ENCODE data around the gene NOS3.

The NOS3 gene

GRCh38 chr7:150947761-150948651 lies 42.8 kb upstream of the NOS3 start:
- TF ChIP-seq CTCF (IDR thresholded peaks at IDR 0.05; ENCODE audit: low read depth, low read length), result no peak
- no peak overlapping the region for H3K4me3 ChIP-seq (ENCODE audit: low read depth, low read length)
- no peak for DNase-seq (ENCODE audit: low read depth, low spot score)
- in situ Hi-C loops (cut with HindIII; ENCODE audit: low sequenced_read_pairs), result no loop called here

DNA sequence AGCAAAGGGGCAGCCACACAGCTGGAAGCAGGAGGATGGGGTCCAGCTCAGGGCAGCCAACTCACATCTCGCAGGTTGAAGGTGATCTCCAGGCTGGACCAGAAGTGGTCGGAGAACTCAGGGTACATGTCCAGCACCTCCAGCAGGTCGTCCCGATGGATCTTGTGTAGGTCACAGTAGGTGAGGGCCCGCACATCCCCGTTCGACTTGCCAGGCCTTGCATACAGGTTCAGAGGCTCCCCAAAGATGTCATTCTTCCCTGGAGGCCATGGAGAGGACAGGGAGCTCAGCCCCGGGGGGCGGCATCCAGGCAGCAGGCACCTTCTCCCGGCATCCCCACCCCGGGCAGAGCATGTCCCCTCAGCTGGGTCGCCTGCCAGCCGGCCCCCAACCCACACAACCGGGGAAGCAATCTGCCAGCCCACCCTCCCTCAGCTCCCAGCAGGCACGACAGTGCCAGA lies 42.0 kb upstream of the NOS3 start:
- no peak for TF ChIP-seq CTCF (IDR thresholded peaks at IDR 0.05; ENCODE audit: low read depth, low read length)
- H3K4me3 ChIP-seq (ENCODE audit: low read depth, low read length), result no peak overlapping the region
- in situ Hi-C loops (cut with HindIII; ENCODE audit: low sequenced_read_pairs), result no loop called here
- DNase-seq (ENCODE audit: low read depth, low spot score), result no peak

GRCh38 chr7:150949564-150949963 lies 41.3 kb upstream of the NOS3 start:
- DNase-seq (ENCODE audit: low read depth, low spot score), result peak; percentile 40
- no peak overlapping the region for H3K4me3 ChIP-seq (ENCODE audit: low read depth, low read length)
- no peak for TF ChIP-seq CTCF (IDR thresholded peaks at IDR 0.05; ENCODE audit: low read depth, low read length)
- in situ Hi-C loops (cut with HindIII; ENCODE audit: low sequenced_read_pairs), result no loop called here

GRCh38 chr7:150949971-150950491 lies 40.8 kb upstream of the NOS3 start:
- no peak for TF ChIP-seq CTCF (IDR thresholded peaks at IDR 0.05; ENCODE audit: low read depth, low read length)
- no peak overlapping the region for H3K4me3 ChIP-seq (ENCODE audit: low read depth, low read length)
- DNase-seq (ENCODE audit: low read depth, low spot score), result no peak
- in situ Hi-C loops (cut with HindIII; ENCODE audit: low sequenced_read_pairs), result no loop called here

DNA sequence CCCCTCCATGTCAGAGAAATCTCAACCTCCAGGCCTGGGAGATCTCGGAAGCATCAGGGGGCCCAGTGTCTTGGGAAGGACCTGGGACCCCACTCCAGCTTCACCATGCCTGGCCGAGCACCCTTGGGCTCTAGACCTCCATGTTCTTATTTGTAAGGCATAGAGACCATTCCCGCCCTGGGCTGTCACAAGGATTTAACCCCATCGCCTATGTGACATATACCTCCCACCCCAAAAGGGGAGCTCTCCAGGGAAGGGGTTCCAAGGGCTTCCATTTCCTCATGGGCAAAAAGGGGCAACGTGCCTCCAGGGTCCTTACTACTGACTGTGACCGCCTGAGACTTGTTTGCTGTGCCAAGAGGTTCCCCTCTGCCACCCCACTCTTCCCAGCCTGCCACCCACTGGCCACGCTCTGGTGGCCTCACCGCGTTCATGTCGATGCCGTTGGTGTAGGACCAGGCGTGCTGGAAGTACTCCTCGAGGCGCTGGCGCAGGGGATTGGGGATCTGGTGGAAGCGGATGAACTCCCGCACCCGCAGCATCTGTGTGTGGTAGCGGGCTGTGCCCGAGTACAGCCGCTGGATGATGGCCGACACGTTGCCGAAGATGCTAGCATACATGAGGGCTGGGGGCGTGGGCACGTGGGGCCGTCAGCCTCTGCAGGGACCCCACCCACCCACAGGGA lies 40.2 kb upstream of the NOS3 start:
- in situ Hi-C loops (cut with HindIII; ENCODE audit: low sequenced_read_pairs), result no loop called here
- no peak for TF ChIP-seq CTCF (IDR thresholded peaks at IDR 0.05; ENCODE audit: low read depth, low read length)
- no peak for DNase-seq (ENCODE audit: low read depth, low spot score)

DNA sequence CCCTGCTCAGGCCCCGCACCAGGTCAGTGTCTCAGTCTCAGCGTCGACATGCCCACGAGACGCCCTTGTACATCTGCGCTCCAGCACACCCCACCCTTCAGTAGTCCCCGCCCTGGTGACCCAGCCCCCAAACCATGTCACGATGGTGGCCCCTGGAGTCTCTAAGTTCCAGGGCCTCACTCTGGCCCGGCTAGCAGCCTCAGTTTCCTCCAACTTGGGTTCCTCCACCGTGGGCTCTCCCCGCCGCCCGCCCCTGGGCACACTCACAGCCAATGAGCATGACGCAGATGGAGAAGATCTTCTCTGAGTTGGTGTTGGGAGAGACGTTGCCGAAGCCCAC lies 39.7 kb upstream of the NOS3 start:
- in situ Hi-C loops (cut with HindIII; ENCODE audit: low sequenced_read_pairs), result no loop called here

More for the DNA sequence above, 40.2 kb upstream of the NOS3 start:
- H3K4me3 ChIP-seq (ENCODE audit: low read depth, low read length), result no peak overlapping the region

More for the DNA sequence above, 39.7 kb upstream of the NOS3 start:
- DNase-seq (ENCODE audit: low read depth, low spot score), result no peak
- no peak overlapping the region for H3K4me3 ChIP-seq (ENCODE audit: low read depth, low read length)
- no peak for TF ChIP-seq CTCF (IDR thresholded peaks at IDR 0.05; ENCODE audit: low read depth, low read length)

All from astrocyte of the spinal cord (primary cell).